Retina (tissue), 1 donor: ENCODE measurements around the gene MUC5B.
"Not testable (repeated sequence)": the region's sequence is repeated elsewhere in the genome, so short reads cannot be mapped to it uniquely, and the experiment has no call there.

Experiments used
- DNase-seq: peaks from one replicate; pipeline ENCODE4 v3.0.0-alpha.2; 2016

The MUC5B gene

GRCh38 chr11:1222491-1223345 is at the start of gene MUC5B:
TSS of gene MUC5B (plus strand) at chr11:1223066. CDS start at chr11:1223124, 58 bp downstream.
- no peak for DNase-seq

GRCh38 chr11:1173396-1173795 is 49.5 kb upstream of the MUC5B start:
- DNase-seq = not testable (repeated sequence)

- DNase-seq = no peak
Measured at GRCh38 chr11:1174441-1175370, 48.2 kb upstream of the MUC5B start.

GRCh38 chr11:1175461-1176223 is 47.2 kb upstream of the MUC5B start:
- no peak for DNase-seq

GRCh38 chr11:1176224-1177019 is 46.4 kb upstream of the MUC5B start:
- DNase-seq = no peak

GRCh38 chr11:1177020-1177770 is 45.7 kb upstream of the MUC5B start:
- no peak for DNase-seq

- DNase-seq = no peak
Measured at GRCh38 chr11:1177771-1178090, 45.1 kb upstream of the MUC5B start.

GRCh38 chr11:1178201-1178885 is 44.5 kb upstream of the MUC5B start:
- DNase-seq = no peak

GRCh38 chr11:1178906-1179305 is 44.0 kb upstream of the MUC5B start:
- no peak for DNase-seq

GRCh38 chr11:1179641-1180040 is 43.2 kb upstream of the MUC5B start:
- no peak for DNase-seq

- no peak for DNase-seq
Measured at GRCh38 chr11:1180171-1180570, 42.7 kb upstream of the MUC5B start.

- no peak for DNase-seq
Measured at GRCh38 chr11:1180947-1181391, 41.9 kb upstream of the MUC5B start.

GRCh38 chr11:1181420-1181819 is 41.4 kb upstream of the MUC5B start:
- no peak for DNase-seq

GRCh38 chr11:1181853-1182535 is 40.9 kb upstream of the MUC5B start:
- DNase-seq = no peak

- not testable (repeated sequence) for DNase-seq
Measured at GRCh38 chr11:1184139-1184538, 38.7 kb upstream of the MUC5B start.

- not testable (repeated sequence) for DNase-seq
Measured at GRCh38 chr11:1188451-1189130, 34.3 kb upstream of the MUC5B start.

GRCh38 chr11:1189816-1190215 is 33.0 kb upstream of the MUC5B start:
- not testable (repeated sequence) for DNase-seq

GRCh38 chr11:1191786-1192470 is 30.9 kb upstream of the MUC5B start:
- DNase-seq = not testable (repeated sequence)
